ENCODE results near the gene KMT5B. TPM values are rescaled to one million over a fixed set of nuclear protein-coding genes. Genes with fewer than 3 reads are reported as not detected.

KMT5B gene
- total and polyA plus RNA-seq, 2 of the 13 experiments (the other 11 are each of a cell fraction or from before 2014, with no cell fraction given): 17.6 to 23.7 TPM

DNA sequence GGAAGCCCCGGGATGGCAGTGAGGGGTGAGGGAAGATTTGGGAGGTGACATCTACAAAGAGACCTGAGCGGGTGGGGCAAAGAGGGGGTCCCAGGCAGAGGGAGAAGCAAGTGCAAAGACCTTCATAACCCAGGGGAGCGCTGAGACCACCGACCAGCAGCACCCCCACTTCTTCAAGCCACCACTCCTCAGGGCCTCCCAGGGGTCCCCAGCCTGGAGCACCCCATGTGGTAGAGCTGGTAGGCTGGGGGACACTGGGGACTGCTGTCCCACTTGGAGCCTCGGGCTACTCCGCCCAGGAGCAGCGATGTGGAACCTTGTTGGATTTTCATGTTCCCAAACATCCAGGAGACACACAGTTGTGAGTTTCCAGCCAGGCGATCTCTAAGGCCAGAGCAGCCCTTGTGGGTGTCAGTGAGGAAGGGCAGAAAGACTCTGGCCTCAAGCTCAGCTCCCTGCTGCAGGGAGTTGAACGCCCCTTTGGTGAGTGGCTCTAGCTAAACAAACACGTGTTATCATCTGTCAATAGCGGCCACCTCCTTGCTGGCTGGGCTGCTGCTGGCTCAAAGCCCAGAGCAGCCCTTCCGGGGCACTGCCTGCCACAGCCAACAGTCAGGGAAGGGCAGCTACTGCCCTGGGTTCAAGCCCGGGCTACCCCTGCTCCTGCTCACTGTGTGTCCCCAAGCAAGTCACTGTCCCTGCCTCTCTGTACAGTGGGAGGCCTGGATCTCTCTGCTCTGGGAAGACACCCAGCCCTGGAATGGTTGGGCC is 66.2 kb downstream of the KMT5B start (continued):
- TF ChIP-seq, protein P1, sequence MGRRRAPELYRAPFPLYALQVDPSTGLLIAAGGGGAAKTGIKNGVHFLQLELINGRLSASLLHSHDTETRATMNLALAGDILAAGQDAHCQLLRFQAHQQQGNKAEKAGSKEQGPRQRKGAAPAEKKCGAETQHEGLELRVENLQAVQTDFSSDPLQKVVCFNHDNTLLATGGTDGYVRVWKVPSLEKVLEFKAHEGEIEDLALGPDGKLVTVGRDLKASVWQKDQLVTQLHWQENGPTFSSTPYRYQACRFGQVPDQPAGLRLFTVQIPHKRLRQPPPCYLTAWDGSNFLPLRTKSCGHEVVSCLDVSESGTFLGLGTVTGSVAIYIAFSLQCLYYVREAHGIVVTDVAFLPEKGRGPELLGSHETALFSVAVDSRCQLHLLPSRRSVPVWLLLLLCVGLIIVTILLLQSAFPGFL (CRISPR knock-in tag; IDR thresholded peaks at IDR 0.05): no peak
- peak; percentile 80 for TF ChIP-seq ZNF124 (CRISPR knock-in tag; IDR thresholded peaks at IDR 0.05)
- TF ChIP-seq HNF4G (IDR thresholded peaks at IDR 0.05; ENCODE audit: borderline replicate concordance, low read depth, low read length): peak; percentile 55; the same call in 1 of the 2 replicates
- peak; percentile 92 for TF ChIP-seq HNF4G (CRISPR knock-in tag; IDR thresholded peaks at IDR 0.05; ENCODE audit: borderline replicate concordance, low read depth)
- TF ChIP-seq U2AF2 (IDR thresholded peaks at IDR 0.05; ENCODE audit: low read depth, low read length): no peak
- peak; percentile 62; the same call in 1 of the 2 replicates for TF ChIP-seq NCOR1 (IDR thresholded peaks at IDR 0.05; ENCODE audit: borderline replicate concordance, low read length)
- TF ChIP-seq ZNF34 (CRISPR knock-in tag; IDR thresholded peaks at IDR 0.05; ENCODE audit: borderline replicate concordance): no peak; the same call in 1 of the 2 replicates
- no peak for TF ChIP-seq DNMT1 (CRISPR knock-in tag; IDR thresholded peaks at IDR 0.05)
- peak; percentile 75 for TF ChIP-seq MED8 (CRISPR knock-in tag; IDR thresholded peaks at IDR 0.05; ENCODE audit: insufficient replicate concordance)
- TF ChIP-seq ZNF234 (CRISPR knock-in tag; conservative IDR thresholded peaks at IDR 0.05): no peak
- no peak for TF ChIP-seq PHB2 (IDR thresholded peaks at IDR 0.05; ENCODE audit: partially characterized antibody)
- TF ChIP-seq ISL2 (CRISPR knock-in tag; IDR thresholded peaks at IDR 0.05): peak; percentile 87
- no peak for TF ChIP-seq ZNF282 (IDR thresholded peaks at IDR 0.05; ENCODE audit: partially characterized antibody)
- peak; percentile 54 for TF ChIP-seq ZNF883 (CRISPR knock-in tag; IDR thresholded peaks at IDR 0.05; ENCODE audit: not compliant biosample characterization)
- TF ChIP-seq TRIM22 (IDR thresholded peaks at IDR 0.05): no peak
- TF ChIP-seq TAF15 (IDR thresholded peaks at IDR 0.05; ENCODE audit: low read depth, low read length, poor library complexity, severe bottlenecking): no peak
- TF ChIP-seq, protein P2, sequence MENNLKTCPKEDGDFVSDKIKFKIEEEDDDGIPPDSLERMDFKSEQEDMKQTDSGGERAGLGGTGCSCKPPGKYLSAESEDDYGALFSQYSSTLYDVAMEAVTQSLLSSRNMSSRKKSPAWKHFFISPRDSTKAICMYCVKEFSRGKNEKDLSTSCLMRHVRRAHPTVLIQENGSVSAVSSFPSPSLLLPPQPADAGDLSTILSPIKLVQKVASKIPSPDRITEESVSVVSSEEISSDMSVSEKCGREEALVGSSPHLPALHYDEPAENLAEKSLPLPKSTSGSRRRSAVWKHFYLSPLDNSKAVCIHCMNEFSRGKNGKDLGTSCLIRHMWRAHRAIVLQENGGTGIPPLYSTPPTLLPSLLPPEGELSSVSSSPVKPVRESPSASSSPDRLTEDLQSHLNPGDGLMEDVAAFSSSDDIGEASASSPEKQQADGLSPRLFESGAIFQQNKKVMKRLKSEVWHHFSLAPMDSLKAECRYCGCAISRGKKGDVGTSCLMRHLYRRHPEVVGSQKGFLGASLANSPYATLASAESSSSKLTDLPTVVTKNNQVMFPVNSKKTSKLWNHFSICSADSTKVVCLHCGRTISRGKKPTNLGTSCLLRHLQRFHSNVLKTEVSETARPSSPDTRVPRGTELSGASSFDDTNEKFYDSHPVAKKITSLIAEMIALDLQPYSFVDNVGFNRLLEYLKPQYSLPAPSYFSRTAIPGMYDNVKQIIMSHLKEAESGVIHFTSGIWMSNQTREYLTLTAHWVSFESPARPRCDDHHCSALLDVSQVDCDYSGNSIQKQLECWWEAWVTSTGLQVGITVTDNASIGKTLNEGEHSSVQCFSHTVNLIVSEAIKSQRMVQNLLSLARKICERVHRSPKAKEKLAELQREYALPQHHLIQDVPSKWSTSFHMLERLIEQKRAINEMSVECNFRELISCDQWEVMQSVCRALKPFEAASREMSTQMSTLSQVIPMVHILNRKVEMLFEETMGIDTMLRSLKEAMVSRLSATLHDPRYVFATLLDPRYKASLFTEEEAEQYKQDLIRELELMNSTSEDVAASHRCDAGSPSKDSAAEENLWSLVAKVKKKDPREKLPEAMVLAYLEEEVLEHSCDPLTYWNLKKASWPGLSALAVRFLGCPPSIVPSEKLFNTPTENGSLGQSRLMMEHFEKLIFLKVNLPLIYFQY (CRISPR knock-in tag; IDR thresholded peaks at IDR 0.05; ENCODE audit: borderline replicate concordance): peak; percentile 41; the same call in 1 of the 2 replicates
- peak; percentile 97 for TF ChIP-seq ZMYM3 (CRISPR knock-in tag; IDR thresholded peaks at IDR 0.05)
- TF ChIP-seq ZNF691 (CRISPR knock-in tag; IDR thresholded peaks at IDR 0.05; ENCODE audit: borderline replicate concordance, low read depth): peak; percentile 86; the same call in 1 of the 2 replicates
- TF ChIP-seq HOXA3 (CRISPR knock-in tag; IDR thresholded peaks at IDR 0.05): peak; percentile 95
- peak; percentile 93 for TF ChIP-seq SRY (CRISPR knock-in tag; IDR thresholded peaks at IDR 0.05)
- TF ChIP-seq ATF7-NPFF (CRISPR knock-in tag; IDR thresholded peaks at IDR 0.05; ENCODE audit: low read depth): peak; percentile 63; the same call in 1 of the 2 replicates
- no peak for TF ChIP-seq SRSF1 (optimal IDR thresholded peaks at IDR 0.05; ENCODE audit: low read depth, low read length)

All from HepG2 (cell line).